Tibial artery (tissue), 4 donors: ENCODE measurements around the gene PPP2R2B.

Experiments used
- DNase-seq, 2 donors: peaks; one replicate each; pipeline ENCODE4 v3.0.0-alpha.2; 2019
- H3K27ac ChIP-seq, 2 donors: fragments of 200-600 bp; sonication (generic) in 1 of 2; 1 replicate in 1 of 2; 2 replicates in 1 of 2; pipeline ENCODE4 v1.5.1; 2018 to 2019; ENCODE audit warnings: mild to moderate bottlenecking in 1 of 2
- H3K27me3 ChIP-seq, 2 donors: fragments of 200-600 bp; sonication (generic) in 1 of 2; one replicate each; pipeline versions ENCODE4 v1.5.1 to v1.6.0; 2016 to 2019
- H3K36me3 ChIP-seq, 3 donors: fragments of 200-600 bp; sonication (generic) in 2 of 3; one replicate each; pipeline ENCODE4 v1.5.1; 2016 to 2019; ENCODE audit warnings: mild to moderate bottlenecking in 2 of 3
- H3K4me1 ChIP-seq, 4 donors: fragments of 200-600 bp; sonication (generic) in 2 of 4; 1 replicate in 3 of 4; 2 replicates in 1 of 4; pipeline ENCODE4 v1.5.1; 2016 to 2019
- H3K4me3 ChIP-seq, 2 donors: fragments of 200-600 bp; sonication (generic) in 1 of 2; 1 replicate in 1 of 2; 2 replicates in 1 of 2; pipeline ENCODE4 v1.5.1; 2018 to 2019; ENCODE audit warnings: mild to moderate bottlenecking in 2 of 2
- H3K9me3 ChIP-seq, 3 donors: fragments of 200-600 bp; sonication (generic) in 1 of 3; one replicate each; pipeline ENCODE4 v1.5.1; 2016 to 2019
- intact Hi-C: fragments of 100-400 bp; cut with DNase I; formaldehyde crosslinking; loops from one replicate; pipeline ENCODE4 v1.15.0; 2023; ENCODE audit warnings: low total_unique reads
- TF ChIP-seq, protein P1 (sequence below), 2 experiments: fragments of 200-600 bp in 1 of 2; fragments of 450-650 bp in 1 of 2; IDR thresholded peaks; one replicate each; pipeline ENCODE4 v1.5.1; 2017 to 2019; ENCODE audit warnings: antibody characterized with exemption in 2 of 2, mild to moderate bottlenecking in 1 of 2, moderate library complexity in 1 of 2

Gene PPP2R2B

DNA sequence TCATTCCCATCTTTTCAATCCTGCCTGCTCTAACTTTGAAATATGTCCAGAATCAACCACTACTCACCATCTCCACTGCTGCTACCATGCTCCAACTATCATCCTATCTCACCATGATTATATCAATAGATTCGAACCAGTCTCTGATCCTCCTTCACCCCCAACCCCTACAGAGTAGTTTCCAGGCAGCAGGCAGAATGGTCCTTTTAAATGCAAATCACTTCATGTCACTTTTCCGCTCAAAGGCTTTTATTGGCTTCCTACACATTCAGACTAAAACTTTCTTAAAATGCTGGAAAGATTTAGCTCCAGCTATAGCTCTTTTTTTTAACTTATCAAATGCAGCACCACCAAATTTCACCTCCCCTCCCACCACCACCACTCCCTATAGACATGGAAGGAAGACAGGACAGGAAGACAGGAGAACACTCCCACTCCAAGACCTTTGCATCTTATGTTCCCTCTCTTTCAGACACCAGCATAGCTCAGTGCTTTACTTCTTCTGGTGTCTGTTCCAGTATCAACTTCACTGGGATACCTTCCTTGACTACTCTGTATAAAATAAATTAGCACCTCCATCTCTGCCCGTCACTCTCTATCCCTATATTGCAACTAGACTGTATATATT lies 9.9 kb upstream of the PPP2R2B start:
- Histone ChIP-seq H3K27ac (no peak overlapping the region), H3K9me3 (no peaks in the 10 kb centered on the region), H3K36me3 (no peaks in the 10 kb centered on the region), H3K27me3 (no peaks in the 10 kb centered on the region), H3K4me1 (no peaks in the 10 kb centered on the region), H3K4me3 (no peak overlapping the region)
- intact Hi-C loops: no loop called here
- no peak for DNase-seq
- TF ChIP-seq, protein P1, sequence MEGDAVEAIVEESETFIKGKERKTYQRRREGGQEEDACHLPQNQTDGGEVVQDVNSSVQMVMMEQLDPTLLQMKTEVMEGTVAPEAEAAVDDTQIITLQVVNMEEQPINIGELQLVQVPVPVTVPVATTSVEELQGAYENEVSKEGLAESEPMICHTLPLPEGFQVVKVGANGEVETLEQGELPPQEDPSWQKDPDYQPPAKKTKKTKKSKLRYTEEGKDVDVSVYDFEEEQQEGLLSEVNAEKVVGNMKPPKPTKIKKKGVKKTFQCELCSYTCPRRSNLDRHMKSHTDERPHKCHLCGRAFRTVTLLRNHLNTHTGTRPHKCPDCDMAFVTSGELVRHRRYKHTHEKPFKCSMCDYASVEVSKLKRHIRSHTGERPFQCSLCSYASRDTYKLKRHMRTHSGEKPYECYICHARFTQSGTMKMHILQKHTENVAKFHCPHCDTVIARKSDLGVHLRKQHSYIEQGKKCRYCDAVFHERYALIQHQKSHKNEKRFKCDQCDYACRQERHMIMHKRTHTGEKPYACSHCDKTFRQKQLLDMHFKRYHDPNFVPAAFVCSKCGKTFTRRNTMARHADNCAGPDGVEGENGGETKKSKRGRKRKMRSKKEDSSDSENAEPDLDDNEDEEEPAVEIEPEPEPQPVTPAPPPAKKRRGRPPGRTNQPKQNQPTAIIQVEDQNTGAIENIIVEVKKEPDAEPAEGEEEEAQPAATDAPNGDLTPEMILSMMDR (IDR thresholded peaks at IDR 0.05): no peak

DNA sequence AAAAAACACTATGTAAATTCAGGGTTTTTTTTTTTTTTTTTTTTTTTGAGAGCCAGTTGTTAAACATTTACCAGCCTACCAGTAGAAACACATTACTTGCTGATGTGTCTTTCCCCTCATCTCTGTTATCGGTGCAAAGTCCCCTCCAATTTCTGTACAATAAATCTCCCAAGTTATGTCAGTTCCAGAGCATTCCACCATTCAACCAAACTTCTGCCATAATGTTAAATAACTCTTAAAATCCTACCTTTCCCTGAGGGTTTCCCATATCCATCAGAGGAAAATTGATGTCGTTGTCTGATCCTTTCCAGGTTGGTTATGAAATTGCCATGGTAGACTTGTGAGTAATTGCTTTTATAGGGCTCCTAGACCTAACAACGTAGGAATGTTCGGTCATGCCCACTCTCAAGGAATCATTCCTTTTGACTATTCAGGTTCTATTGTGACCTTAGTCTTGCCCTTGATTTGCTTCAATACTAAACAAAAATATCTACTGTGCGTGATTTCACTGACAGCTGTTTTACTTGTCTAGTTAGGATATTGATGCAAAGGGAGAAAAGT lies 5.6 kb upstream of the PPP2R2B start:
- Histone ChIP-seq H3K4me1 (peaks cover 0 to 3% (median under 1%) of the 10 kb centered on the region in 4 donors), H3K4me3 (no peak overlapping the region), H3K9me3 (no peaks in the 10 kb centered on the region), H3K27me3 (no peaks in the 10 kb centered on the region), H3K27ac (no peak overlapping the region), H3K36me3 (no peaks in the 10 kb centered on the region)
- DNase-seq: no peak
- TF ChIP-seq, protein P1 (IDR thresholded peaks at IDR 0.05): no peak
- intact Hi-C loops: no loop called here

DNA sequence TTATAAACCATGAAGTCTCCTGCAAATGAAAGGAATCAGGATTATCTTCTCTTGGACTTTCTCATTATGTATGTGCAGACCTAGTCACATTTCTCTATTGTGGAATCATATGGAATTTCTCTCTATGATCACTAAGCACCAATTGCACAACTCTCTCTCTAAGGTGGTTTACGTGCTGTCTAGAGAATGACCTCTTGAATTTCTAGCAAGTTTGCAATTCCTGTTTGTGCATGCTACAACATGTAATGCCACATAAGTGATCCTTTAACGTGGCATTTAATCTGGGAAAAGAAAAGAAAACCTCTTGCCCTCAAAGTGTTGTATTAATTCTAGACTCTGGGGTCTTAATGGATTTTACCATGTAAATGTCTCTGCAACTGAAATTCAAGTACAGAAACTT lies 5.0 kb upstream of the PPP2R2B start:
- DNase-seq: no peak
- intact Hi-C loops: no loop called here

DNA sequence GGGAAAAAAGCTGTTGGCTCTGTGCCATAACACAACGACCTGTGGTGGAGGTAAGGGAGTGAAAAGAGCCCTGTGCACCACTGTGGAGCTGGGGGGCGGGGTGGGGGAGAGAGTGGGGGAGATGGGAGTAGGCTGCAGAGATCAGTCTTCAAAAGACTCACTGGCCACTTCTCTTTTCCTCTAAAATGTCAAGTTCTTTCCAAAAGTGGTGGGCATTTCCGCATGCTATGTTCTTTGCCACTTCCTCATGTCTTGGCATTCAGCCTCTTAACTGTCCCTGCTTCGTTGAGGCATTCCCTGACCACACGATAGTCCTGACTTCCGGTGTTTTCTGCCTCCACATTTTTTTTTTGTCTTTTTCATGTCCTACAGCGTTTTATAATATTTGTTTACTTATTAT lies 2.4 kb upstream of the PPP2R2B start:
- Histone ChIP-seq H3K9me3 (no peaks in the 10 kb centered on the region), H3K27ac (no peak overlapping the region), H3K27me3 (no peaks in the 10 kb centered on the region), H3K36me3 (no peaks in the 10 kb centered on the region), H3K4me1 (peaks cover 0 to 27% (median 14%) of the 10 kb centered on the region in 4 donors), H3K4me3 (no peak overlapping the region)
- no peak for DNase-seq
- TF ChIP-seq, protein P1 (IDR thresholded peaks at IDR 0.05): no peak
- intact Hi-C loops: no loop called here

More for the DNA sequence above, 5.0 kb upstream of the PPP2R2B start:
- H3K27ac ChIP-seq: no peak overlapping the region
- no peak overlapping the region for H3K4me3 ChIP-seq
- TF ChIP-seq, protein P1 (IDR thresholded peaks at IDR 0.05): no peak
- H3K27me3 ChIP-seq: no peaks in the 10 kb centered on the region
- H3K36me3 ChIP-seq: no peaks in the 10 kb centered on the region
- H3K9me3 ChIP-seq: no peaks in the 10 kb centered on the region
- peaks cover 0 to 8% (median 4%) of the 10 kb centered on the region in 4 donors for H3K4me1 ChIP-seq

DNA sequence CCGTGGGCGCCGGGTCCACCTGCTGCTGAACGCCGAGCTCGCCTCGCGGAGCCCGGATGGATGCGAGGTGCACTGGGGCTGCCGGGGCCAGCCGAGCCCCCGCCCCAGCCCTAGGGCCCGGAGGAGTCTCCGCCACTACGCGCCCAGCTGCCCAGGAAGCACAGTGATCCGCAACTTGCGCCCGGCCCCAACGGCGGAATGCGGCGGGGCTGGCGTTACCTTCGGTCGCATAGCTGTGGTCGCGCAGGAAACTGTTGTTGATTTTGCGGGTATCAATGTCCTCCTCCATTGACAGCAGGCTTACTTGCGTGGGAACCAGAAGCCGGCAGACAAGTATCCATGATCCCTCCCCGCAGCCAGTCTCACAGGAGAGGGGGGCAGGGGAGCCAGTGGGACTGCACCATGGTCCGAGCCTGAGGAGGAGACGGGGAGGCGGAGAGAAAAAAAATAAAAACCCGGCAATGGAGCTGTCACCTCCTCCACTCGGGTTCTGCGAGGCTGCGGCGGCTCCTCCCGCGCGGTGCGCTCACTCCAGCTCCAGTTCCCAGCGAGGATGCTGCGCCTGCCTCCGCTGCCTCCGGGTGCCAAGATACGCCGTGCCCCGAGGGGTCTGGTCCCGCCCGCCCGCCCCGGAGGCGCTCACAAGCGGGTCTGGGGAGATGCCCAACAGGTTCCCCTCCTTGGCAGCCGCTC lies 628 bp downstream of the PPP2R2B start:
- H3K27me3 ChIP-seq: no peaks in the 10 kb centered on the region

More for the DNA sequence above, 628 bp downstream of the PPP2R2B start:
- intact Hi-C loops: loop anchor here (5.0 kb wide), 1 partner anchor 206 kb away; no protein-coding TSS in a partner anchor
- Histone ChIP-seq H3K9me3 (no peaks in the 10 kb centered on the region), H3K27ac (peak overlapping the region; percentile 74 to 83), H3K4me1 (peaks cover 0 to 49% (median 14%) of the 10 kb centered on the region in 4 donors), H3K4me3 (peak overlapping the region; percentile 93 to 94), H3K36me3 (no peaks in the 10 kb centered on the region)
- peak in 1 of 2 donors; percentile 69 for DNase-seq
- TF ChIP-seq, protein P1 (IDR thresholded peaks at IDR 0.05): no peak
